NCI-H2196 treated with DMSO at 0.1 percent for 48 hours (cell line): Measurements from ENCODE around the gene FAM107A.
"Not testable (repeated sequence)": the region's sequence is repeated elsewhere in the genome, so short reads cannot be mapped to it uniquely, and the experiment has no call there.

Experiments used
- DNase-seq: peaks from one replicate; lab custom pipeline; 2025; ENCODE audit not compliant: unreplicated experiment; lab: John Stamatoyannopoulos, UW

The FAM107A gene

DNA sequence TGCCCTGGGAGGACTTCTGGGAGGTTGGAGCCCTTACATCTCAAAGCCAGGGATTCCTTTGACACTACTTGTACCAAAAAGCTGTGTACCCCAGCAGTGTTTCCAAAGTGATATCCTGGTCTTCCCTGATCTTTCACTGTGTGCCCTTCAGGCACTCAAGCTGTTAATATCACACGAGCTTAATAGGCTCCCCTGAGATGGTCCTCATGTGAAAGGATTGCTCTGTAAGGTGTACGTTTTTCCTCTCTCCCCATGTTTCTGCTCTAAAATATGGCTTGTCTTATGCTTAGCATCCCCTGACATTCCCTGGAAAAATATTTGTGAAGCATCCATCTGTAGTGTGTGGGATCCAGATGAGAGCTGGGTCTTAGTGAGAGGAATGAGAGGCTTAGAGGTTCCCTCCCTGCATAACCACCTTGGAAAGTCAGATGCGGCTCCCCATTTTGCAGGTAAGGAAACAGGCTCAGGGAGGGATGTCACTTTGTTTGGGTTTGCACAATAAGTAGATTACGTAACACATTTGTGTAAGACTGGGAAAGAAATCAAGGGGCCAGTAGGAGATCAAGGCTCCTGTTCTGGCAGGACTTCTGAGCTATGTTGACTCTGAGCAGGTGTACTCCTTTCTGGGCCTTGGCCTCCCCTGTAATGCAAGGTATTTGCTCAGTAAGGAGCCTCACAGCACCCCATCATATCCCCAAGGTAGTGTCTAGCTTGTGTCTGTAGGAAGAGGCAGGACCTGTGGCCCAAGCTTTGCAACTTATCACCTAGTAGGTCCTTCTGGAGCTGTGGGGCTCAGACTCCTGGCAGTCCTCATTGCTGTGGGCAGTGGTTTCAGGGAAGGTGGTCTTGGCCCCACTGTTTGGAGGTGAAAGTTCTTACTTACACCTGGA is 39.5 kb downstream of the FAM107A start:
- DNase-seq, result no peak

GRCh38 chr3:58536501-58537411 is 40.4 kb downstream of the FAM107A start, which contains the start of gene ACOX2:
Gene ACOX2, minus strand, starts transcription at chr3:58537190. Its CDS starts 2,084 bp downstream, at chr3:58535106.
- DNase-seq, result no peak

- DNase-seq, result no peak
Measured at GRCh38 chr3:58535531-58536500, 41.4 kb downstream of the FAM107A start.

GRCh38 chr3:58534592-58535494 is 42.3 kb downstream of the FAM107A start:
- no peak for DNase-seq

- DNase-seq, result no peak
Measured at GRCh38 chr3:58532794-58533220, 44.4 kb downstream of the FAM107A start.

GRCh38 chr3:58531956-58532355 is 45.2 kb downstream of the FAM107A start:
- no peak for DNase-seq

DNA sequence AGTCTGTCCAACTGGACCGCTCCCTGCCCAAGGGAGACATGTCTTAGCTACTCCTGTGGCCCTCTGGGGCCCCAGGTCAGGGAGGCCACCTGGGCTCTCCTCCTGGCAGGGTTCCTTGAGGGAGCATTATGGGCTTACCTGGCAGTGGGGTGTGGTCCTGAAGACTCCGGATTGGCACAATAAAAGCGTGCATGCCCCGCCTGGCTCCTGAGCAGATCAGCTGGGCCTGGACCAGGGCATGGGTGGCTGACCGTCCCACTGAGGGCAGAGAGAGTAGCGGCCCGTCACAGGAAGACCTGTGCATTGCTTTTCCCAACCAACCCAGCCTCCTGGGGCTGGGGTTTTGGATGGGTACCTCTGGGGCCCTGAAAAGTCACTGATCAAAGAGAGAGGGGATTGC is 45.6 kb downstream of the FAM107A start:
- no peak for DNase-seq

DNA sequence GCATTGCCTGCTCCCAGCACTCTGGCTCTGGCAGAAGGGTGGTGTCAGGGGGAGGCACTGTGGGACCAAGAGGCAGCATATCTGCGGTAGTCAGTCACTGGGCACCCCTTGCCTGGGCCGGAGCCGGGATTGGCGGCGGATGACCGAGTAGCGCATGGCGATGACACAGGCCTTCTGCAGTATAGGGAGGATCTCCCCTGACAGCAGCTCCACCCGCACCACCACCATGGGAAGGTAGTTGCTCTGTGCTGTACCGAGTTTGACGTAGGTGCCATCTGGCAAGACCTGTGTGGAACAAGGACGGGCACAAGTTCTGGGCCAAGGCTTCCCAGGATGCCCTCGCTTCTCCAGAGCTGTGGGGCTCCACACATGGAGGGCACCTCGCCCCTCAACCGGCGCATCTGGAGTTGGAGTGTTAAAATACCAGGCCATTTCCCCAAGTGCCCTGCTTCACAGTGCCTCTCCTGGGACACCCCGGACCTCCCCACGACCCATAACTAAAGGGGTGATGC is 46.8 kb downstream of the FAM107A start:
- no peak for DNase-seq

- DNase-seq, result no peak
Measured at GRCh38 chr3:58529516-58530353, 47.5 kb downstream of the FAM107A start.

GRCh38 chr3:58528629-58529028 is 48.6 kb downstream of the FAM107A start:
- no peak for DNase-seq

GRCh38 chr3:58527440-58527839 is 49.8 kb downstream of the FAM107A start:
- DNase-seq, result not testable (repeated sequence)

GRCh38 chr3:58526515-58526957 is 50.7 kb downstream of the FAM107A start:
- DNase-seq, result no peak

GRCh38 chr3:58524326-58524888 is 52.8 kb downstream of the FAM107A start:
- DNase-seq, result no peak

DNA sequence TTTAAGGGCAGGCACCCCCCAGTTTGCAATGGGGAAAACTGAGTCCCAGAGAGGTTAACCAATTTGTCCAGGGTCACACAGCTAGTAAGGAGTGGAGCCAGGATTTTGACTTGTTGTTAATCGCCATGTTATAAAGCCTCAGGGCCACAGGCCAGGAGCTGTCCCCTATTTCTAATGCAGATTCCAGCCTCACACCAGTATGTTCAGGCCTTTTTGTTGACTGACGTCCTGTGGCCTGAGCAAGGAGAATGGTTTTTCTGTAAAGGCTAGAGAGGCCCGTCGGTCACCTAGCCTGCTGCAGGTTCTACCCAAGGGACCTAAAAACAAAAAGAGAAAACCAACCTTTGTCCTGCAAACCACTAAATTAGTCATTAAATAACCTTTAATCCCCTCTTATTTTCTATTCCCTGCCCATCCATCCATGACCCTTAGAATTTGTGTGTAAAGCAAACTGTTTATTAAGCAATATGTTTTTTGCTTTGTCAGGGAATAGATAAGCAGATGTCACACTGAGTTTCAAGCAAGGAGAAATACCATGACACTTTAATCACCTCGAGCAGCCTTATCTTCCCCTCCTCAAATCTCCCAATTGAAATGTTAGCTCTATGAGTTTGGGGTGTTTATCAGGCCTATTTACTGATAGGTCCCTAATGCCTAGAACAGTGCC is 54.3 kb downstream of the FAM107A start:
- no peak for DNase-seq

DNA sequence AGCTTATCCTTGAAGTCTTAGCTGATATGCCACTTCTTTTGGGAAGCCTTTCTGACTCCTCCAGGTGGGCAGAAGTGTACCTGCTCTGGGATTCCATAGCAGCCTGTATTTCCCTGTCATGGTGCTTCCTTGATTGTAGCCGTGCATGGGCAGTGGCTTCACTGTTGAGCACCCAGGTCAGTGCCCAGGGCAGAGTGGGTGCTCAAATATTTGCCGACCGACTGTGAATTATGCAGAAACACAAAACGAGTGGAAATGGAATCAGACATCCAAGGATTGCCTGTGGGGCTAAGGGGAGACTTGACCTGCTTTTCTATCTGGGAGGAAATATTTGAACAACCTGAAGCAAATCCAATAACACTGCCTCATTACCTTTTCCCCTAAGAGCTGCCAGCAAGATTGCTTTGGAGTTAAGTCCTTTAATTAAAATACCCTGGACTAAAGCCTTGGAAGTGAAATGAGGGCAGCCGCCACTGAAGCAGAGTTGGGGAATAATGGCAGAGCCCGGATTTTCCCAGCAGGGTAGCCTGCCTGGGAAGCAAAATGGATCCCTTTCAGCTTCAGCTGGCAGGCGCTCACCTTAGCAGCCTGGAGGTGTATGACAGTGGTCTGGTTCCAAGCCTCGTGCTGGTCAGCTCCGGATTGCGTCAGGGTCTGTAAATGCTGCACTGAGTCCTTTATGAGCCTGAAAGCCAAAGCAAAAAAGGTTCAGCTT is 55.1 kb downstream of the FAM107A start:
- no peak for DNase-seq

GRCh38 chr3:58521336-58521670 is 55.9 kb downstream of the FAM107A start:
- no peak for DNase-seq
